Upper lobe of left lung (tissue), 6 donors: Measurements from ENCODE around the gene FOXS1. TPM values are rescaled to one million over a fixed set of nuclear protein-coding genes. Genes with fewer than 3 reads are reported as not detected.
A peak's percentile ranks its signal among the peaks of the same experiment; 100 is the strongest.

Experiments
- ATAC-seq, 2 donors: fragments of 200-7000 bp; cut with Tn5 transposase; one replicate each; pipeline ENCODE4 v1.9.1; 2022; ENCODE audit warnings: mild to moderate bottlenecking in 2 of 2, moderate library complexity in 2 of 2; ENCODE audit not compliant: low FRiP score in 2 of 2
- DNase-seq, 2 donors: peaks; one replicate each; pipeline ENCODE4 v3.0.0-alpha.2; 2019 to 2020
- H3K27ac ChIP-seq, 4 donors: fragments of 200-600 bp; sonication (generic); one replicate each; pipeline ENCODE4 v1.5.1; 2016 to 2019
- H3K27me3 ChIP-seq, 4 donors: fragments of 200-600 bp; sonication (generic); one replicate each; pipeline ENCODE4 v1.5.1; 2017 to 2019
- H3K36me3 ChIP-seq, 4 donors: fragments of 200-600 bp; sonication (generic); one replicate each; pipeline ENCODE4 v1.5.1; 2016 to 2019
- H3K4me1 ChIP-seq, 4 donors: fragments of 200-600 bp; sonication (generic); one replicate each; pipeline ENCODE4 v1.5.1; 2018 to 2019
- H3K4me3 ChIP-seq, 4 donors: fragments of 200-600 bp; sonication (generic); one replicate each; pipeline ENCODE4 v1.5.1; 2017 to 2019; ENCODE audit warnings: mild to moderate bottlenecking in 2 of 4, moderate library complexity in 1 of 4
- H3K9me3 ChIP-seq, 4 donors: fragments of 200-600 bp; sonication (generic); one replicate each; pipeline ENCODE4 v1.5.1; 2018 to 2019
- EP300 ChIP-seq, 4 donors: sonication (generic); formaldehyde crosslinking; IDR thresholded peaks; one replicate each; pipeline ENCODE4 v1.5.1; 2017; ENCODE audit warnings: antibody characterized with exemption in 4 of 4, control low read depth in 2 of 4
- POLR2A ChIP-seq, 4 donors: fragments of 450-650 bp; IDR thresholded peaks; one replicate each; pipeline ENCODE4 v1.5.1; 2016 to 2017; ENCODE audit warnings: antibody characterized with exemption in 4 of 4, mild to moderate bottlenecking in 2 of 4
- POLR2AphosphoS5 ChIP-seq, 2 donors: sonication (generic); formaldehyde crosslinking; IDR thresholded peaks; one replicate each; pipeline ENCODE4 v1.5.1; 2017; ENCODE audit warnings: antibody characterized with exemption in 2 of 2
- WGBS, 2 donors: methylation state at CpG; one replicate each; pipeline ENCODE4 v1.1.5; 2017 to 2018; 5-methylcytosine and 5-hydroxymethylcytosine counted together
- total RNA-seq, 6 donors: library from RNA; depleted of rRNA in 4 of 6; stranded (reverse); fragments of >200 nt in 4 of 6; gene quantifications; one replicate each; pipeline versions ENCODE4 v1.1.0 to v1.2.1, GENCODE V29; 2016 to 2021
- TF ChIP-seq, protein P1 (sequence below), 6 experiments: fragments of 450-650 bp in 4 of 6; fragments of 200-600 bp in 2 of 6; sonication (generic) in 2 of 6; IDR thresholded peaks; one replicate each; pipeline ENCODE4 v1.5.1; 2016 to 2019; ENCODE audit warnings: antibody characterized with exemption in 6 of 6
- donor health status: DM: no; HTN: no; CAD: no; lungs with moderate emphysema.
- donor health status: DM: no; HTN: yes; CAD: no; lungs with severe emphysema.

The FOXS1 gene
- total RNA-seq, 6 donors from 2014 or later: 0.91 to 1.7 (median 1.3) TPM; not detected in 3

DNA sequence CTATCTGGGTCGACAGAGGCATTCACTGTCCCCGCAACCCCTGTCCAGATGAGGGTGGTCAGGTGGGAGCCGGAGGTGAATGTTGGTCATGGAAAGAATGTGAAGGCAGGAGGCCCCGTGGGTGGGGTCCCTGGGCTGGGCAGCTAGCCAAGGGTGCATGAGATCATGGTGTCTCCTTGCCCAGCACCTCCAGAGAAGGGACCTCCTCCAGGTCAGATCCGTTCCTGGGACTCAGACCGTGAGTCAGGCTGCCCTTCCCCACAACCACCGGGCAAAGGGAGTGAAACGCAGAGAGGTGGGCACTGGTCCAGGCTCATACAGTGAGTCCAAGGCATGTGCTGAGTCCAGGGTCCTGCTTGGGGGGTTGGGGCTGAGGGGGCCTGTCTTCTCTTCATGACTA, 3.5 kb downstream of the FOXS1 start:
- 45 to 47% methylated on average over 4 to 8 of the region's 8 CpGs for WGBS, 2 donors
- Histone ChIP-seq H3K9me3 (no peaks in the 10 kb centered on the region), H3K36me3 (no peaks in the 10 kb centered on the region), H3K4me1 (peaks cover 3 to 9% (median 5%) of the 10 kb centered on the region in 4 donors), H3K4me3 (no peak overlapping the region), H3K27me3 (no peaks in the 10 kb centered on the region), H3K27ac (peak overlapping the region; percentile 27 to 60 (median 44))
- DNase-seq: no peak
- no peak for ATAC-seq
- no peak for TF ChIP-seq POLR2A (IDR thresholded peaks at IDR 0.05)
- TF ChIP-seq, protein P1, sequence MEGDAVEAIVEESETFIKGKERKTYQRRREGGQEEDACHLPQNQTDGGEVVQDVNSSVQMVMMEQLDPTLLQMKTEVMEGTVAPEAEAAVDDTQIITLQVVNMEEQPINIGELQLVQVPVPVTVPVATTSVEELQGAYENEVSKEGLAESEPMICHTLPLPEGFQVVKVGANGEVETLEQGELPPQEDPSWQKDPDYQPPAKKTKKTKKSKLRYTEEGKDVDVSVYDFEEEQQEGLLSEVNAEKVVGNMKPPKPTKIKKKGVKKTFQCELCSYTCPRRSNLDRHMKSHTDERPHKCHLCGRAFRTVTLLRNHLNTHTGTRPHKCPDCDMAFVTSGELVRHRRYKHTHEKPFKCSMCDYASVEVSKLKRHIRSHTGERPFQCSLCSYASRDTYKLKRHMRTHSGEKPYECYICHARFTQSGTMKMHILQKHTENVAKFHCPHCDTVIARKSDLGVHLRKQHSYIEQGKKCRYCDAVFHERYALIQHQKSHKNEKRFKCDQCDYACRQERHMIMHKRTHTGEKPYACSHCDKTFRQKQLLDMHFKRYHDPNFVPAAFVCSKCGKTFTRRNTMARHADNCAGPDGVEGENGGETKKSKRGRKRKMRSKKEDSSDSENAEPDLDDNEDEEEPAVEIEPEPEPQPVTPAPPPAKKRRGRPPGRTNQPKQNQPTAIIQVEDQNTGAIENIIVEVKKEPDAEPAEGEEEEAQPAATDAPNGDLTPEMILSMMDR (IDR thresholded peaks at IDR 0.05): no peak
- no peak for TF ChIP-seq POLR2AphosphoS5 (IDR thresholded peaks at IDR 0.05)
- TF ChIP-seq EP300 (IDR thresholded peaks at IDR 0.05): no peak

DNA sequence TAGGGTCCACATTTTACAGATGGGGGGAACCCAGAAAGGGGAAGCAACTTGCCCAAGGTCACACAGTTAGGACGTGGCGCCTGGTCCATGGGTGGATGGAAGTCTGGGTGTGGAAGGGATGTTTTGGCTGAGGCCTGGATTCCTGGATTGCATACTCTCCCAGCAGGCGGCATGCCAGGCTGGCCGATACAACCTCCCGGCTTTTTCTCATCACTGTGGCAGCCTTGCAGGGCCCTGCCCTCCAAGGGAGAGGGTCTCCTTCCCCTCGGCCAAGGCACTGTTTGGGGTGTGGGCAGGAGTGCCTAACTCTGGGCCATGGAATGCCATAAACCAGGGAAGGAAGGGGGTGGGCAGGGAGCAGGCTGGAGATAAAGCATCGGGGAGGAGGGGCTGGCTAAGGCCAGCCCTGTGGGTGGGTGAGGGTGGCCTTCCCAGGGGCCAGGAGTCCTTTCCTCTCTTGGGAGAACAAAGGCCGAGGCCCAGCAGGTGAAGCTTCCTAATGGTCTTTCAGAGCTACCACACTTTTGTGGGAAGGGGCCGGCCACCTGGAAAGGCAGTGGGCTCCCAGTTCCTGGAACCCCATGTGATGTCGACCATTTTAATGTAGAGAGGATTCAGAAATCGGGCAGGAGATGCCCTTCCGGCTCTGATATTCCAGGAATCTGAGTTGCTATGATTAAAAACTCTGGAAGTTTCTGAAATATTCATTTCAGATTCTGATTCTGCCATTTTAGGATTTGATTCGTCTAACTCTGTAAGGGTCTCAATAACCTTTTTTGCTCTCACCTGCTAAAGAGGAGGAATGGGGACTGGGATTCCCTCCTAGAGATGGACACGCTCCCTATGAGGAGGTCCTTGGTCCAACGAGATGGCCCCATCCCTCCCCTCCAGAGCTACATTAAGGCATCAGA, 4.2 kb downstream of the FOXS1 start:
- peaks cover 7 to 15% (median 12%) of the 10 kb centered on the region in 4 donors for H3K4me1 ChIP-seq
- H3K4me3 ChIP-seq: no peak overlapping the region
- no peaks in the 10 kb centered on the region for H3K9me3 ChIP-seq
- 80 to 81% methylated on average over 9 to 15 of the region's 15 CpGs for WGBS, 2 donors
- no peak for TF ChIP-seq POLR2AphosphoS5 (IDR thresholded peaks at IDR 0.05)
- DNase-seq (no peak), ATAC-seq (no peak)
- no peaks in the 10 kb centered on the region for H3K36me3 ChIP-seq
- H3K27ac ChIP-seq: peak overlapping the region; percentile 15 to 60 (median 40)
- no peaks in the 10 kb centered on the region for H3K27me3 ChIP-seq

DNA sequence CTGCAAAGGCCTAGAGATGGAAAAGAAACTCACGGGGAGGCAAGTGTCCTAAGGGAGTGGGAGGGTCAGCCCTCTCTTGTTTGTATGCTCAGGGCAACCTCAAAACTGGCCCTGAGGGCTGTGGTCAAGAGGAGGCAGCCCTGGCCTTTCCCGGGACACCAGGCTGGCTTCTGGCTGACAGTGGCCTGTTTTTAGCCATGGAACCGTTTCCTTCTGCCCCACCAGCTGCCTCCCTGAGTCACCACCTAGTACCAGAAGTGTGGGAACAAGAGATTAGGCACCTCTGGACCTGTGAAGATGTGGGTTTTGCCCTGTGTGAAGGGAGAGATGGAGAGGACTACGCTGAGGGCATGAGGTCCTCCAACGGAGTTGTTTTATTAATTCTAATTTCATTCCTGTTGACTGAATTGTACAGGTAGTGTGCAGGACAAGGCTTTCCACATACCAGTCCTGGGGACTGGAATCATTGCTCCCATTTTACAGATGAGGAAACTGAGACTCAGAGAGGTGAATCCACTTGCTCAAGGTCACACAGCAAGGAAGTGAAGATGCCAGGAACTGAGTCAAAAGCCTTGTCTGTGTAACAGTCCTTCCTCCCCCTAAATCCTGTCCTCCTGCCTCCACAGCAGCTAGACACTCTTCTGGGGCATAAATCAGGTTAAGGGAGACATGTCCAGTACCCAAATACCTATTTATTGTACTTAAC, 5.5 kb downstream of the FOXS1 start:
- Histone ChIP-seq H3K27ac (no peak overlapping the region), H3K36me3 (no peaks in the 10 kb centered on the region), H3K4me3 (no peak overlapping the region), H3K4me1 (peaks cover 12 to 24% (median 20%) of the 10 kb centered on the region in 4 donors), H3K27me3 (no peaks in the 10 kb centered on the region), H3K9me3 (no peaks in the 10 kb centered on the region)
- DNase-seq: no peak
- 71 to 92% methylated on average over 4 to 5 of the region's 5 CpGs for WGBS, 2 donors
- no peak for ATAC-seq
- TF ChIP-seq POLR2A (IDR thresholded peaks at IDR 0.05) (no peak), EP300 (IDR thresholded peaks at IDR 0.05) (no peak), POLR2AphosphoS5 (IDR thresholded peaks at IDR 0.05) (no peak)
- TF ChIP-seq, protein P1 (IDR thresholded peaks at IDR 0.05): no peak

DNA sequence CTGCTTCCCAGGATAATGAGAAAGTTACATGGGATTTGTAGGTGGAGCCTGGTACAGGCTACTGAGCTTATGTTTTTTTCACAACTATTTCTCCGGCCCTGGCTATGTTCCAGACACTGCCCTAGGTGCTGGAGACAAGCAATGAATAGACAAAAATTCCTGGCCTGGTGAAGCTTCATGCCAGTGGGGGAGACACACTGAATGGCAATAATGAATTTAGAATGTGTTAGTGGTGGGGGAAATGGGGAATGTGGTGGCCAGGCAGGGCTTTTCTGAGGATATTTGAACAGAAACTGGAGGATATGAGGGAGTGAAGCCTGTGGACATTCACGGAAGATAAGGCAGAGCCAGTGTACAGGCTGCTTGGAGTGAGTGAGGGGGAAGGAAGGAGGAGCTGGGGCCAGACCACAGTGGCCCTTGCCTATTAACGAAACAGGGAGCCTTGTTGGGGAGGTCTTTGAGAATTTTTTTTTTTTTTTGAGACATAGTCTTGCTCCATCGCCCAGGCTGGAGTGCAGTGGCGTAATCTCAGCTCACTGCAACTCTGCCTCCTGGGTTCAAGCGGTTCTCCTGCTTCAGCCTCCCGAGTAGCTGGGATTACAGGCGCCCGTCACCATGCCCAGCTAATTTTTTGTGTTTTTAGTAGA, 6.6 kb downstream of the FOXS1 start:
- Histone ChIP-seq H3K4me1 (peaks cover 12 to 24% (median 21%) of the 10 kb centered on the region in 4 donors), H3K36me3 (no peaks in the 10 kb centered on the region), H3K4me3 (no peak overlapping the region), H3K9me3 (no peaks in the 10 kb centered on the region), H3K27ac (no peak overlapping the region), H3K27me3 (no peaks in the 10 kb centered on the region)
- ATAC-seq (no peak), DNase-seq (no peak)
- TF ChIP-seq POLR2AphosphoS5 (IDR thresholded peaks at IDR 0.05) (no peak), EP300 (IDR thresholded peaks at IDR 0.05) (no peak), POLR2A (IDR thresholded peaks at IDR 0.05) (no peak)
- TF ChIP-seq, protein P1 (IDR thresholded peaks at IDR 0.05): no peak
- 65 to 70% methylated on average over 9 of the region's 9 CpGs for WGBS, 2 donors

DNA sequence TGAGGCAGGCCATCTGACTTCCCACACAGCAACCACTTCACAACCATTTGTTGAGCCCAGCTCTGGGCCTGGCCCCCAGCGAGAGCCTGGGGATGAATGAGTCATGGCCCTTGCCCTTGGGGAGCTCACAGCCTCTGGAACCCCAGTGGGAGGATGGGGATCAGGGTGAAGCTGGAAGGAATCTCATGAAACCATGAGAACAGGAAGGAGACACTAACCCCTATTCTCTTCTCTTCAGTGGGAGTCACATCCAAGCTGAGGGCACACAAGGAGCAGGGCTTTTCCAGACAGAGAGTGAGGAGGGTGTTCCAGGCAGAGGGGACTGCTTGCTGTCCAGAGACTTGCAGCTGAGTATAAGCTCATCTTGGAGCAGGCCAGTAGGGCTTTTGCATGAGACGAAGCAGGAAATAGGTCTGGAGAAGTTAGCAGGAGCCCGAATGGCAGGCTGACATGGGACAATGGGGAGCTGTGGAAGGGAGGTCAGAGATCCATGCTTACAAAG, 7.5 kb downstream of the FOXS1 start:
- Histone ChIP-seq H3K27ac (peak overlapping the region in 1 of 4 donors; percentile 8), H3K27me3 (no peaks in the 10 kb centered on the region), H3K4me1 (peaks cover 12 to 29% (median 18%) of the 10 kb centered on the region in 4 donors), H3K36me3 (no peaks in the 10 kb centered on the region), H3K9me3 (no peaks in the 10 kb centered on the region), H3K4me3 (no peak overlapping the region)
- ATAC-seq: no peak
- WGBS, 2 donors: 30 to 46% methylated on average over 3 of the region's 3 CpGs
- DNase-seq: no peak
- TF ChIP-seq EP300 (IDR thresholded peaks at IDR 0.05): no peak
